K562 (cell line): ENCODE data around the gene FAM167B. TPM values are rescaled to one million over a fixed set of nuclear protein-coding genes. Genes with fewer than 3 reads are reported as not detected.
A peak's percentile ranks its signal among the peaks of the same experiment; 100 is the strongest.

Experiments used
- CC2D1A ChIP-seq: fragments of 450-650 bp; IDR thresholded peaks from 2 replicates; pipeline ENCODE4 v1.6.1; 2017; ENCODE audit warnings: mild to moderate bottlenecking
- COPS2 ChIP-seq: fragments of 450-650 bp; conservative IDR thresholded peaks from 2 replicates; pipeline ENCODE4 v1.6.1; 2016; ENCODE audit warnings: mild to moderate bottlenecking, moderate library complexity
- CREB5 ChIP-seq: fragments of 250-450 bp; sonication (Bioruptor Pico); IDR thresholded peaks from 2 replicates; pipeline ENCODE4 v1.5.0; 2020; ENCODE audit warnings: mild to moderate bottlenecking
- E2F8 ChIP-seq: fragments of 450-650 bp; IDR thresholded peaks from 2 replicates; pipeline ENCODE4 v1.7.1; 2018; ENCODE audit warnings: mild to moderate bottlenecking, low read depth; ENCODE audit not compliant: partially characterized antibody
- HDAC3 ChIP-seq: fragments of 450-650 bp; IDR thresholded peaks from 2 replicates; pipeline ENCODE4 v1.6.1; 2018; ENCODE audit warnings: borderline replicate concordance, mild to moderate bottlenecking, moderate library complexity; ENCODE audit not compliant: partially characterized antibody
- HMG20A ChIP-seq: fragments of 450-650 bp; formaldehyde crosslinking; conservative IDR thresholded peaks from 2 replicates; pipeline ENCODE4 v1.4.0; 2020; ENCODE audit warnings: mild to moderate bottlenecking, mixed read lengths
- ILF3 ChIP-seq: fragments of 450-650 bp; IDR thresholded peaks from 2 replicates; pipeline ENCODE4 v1.6.1; 2018; ENCODE audit warnings: antibody characterized with exemption, mild to moderate bottlenecking, moderate library complexity, borderline replicate concordance
- IRF2 ChIP-seq: sonication (generic); formaldehyde crosslinking; IDR thresholded peaks from 2 replicates; pipeline ENCODE4 v1.8.1; 2022; ENCODE audit warnings: mild to moderate bottlenecking, missing genetic modification reagents
- MTA1 ChIP-seq: fragments of 450-650 bp; IDR thresholded peaks from 2 replicates; pipeline ENCODE4 v1.6.1; 2017; ENCODE audit warnings: borderline replicate concordance
- TEAD1 ChIP-seq, 2 experiments: fragments of 450-650 bp in 1 of 2; sonication (generic) in 1 of 2; formaldehyde crosslinking; IDR thresholded peaks; 2 replicates each; pipeline versions ENCODE4 v1.4.0 to v1.8.0; 2020 to 2022; ENCODE audit warnings: mild to moderate bottlenecking in 2 of 2, missing genetic modification reagents in 1 of 2
- THRB ChIP-seq: fragments of 450-650 bp; formaldehyde crosslinking; conservative IDR thresholded peaks from 2 replicates; pipeline ENCODE4 v1.4.0; 2022; ENCODE audit warnings: mild to moderate bottlenecking, missing genetic modification characterization
- ZFPM2 ChIP-seq: fragments of 250-450 bp; sonication (Bioruptor Pico); IDR thresholded peaks from 2 replicates; pipeline ENCODE4 v1.5.1; 2022; ENCODE audit warnings: mild to moderate bottlenecking
- ZMIZ1 ChIP-seq, 2 experiments: fragments of 150-350 bp in 1 of 2; IDR thresholded peaks; 2 replicates each; pipeline ENCODE4 v1.6.1; 2012 to 2016; ENCODE audit warnings: low read depth in 2 of 2, low read length in 2 of 2, mild to moderate bottlenecking in 1 of 2, moderate library complexity in 1 of 2
- ZNF695 ChIP-seq: fragments of 450-650 bp; formaldehyde crosslinking; IDR thresholded peaks from 2 replicates; pipeline ENCODE4 v1.4.0; 2020; ENCODE audit warnings: mild to moderate bottlenecking, moderate library complexity
- ZNF740 ChIP-seq, 3 experiments: fragments of 200-800 bp in 1 of 3; sonication (Bioruptor generic) in 1 of 3; sonication (generic) in 1 of 3; formaldehyde crosslinking in 1 of 3; IDR thresholded peaks; 2 replicates each; pipeline versions ENCODE4 v1.6.1 to v1.8.0; 2016 to 2022; ENCODE audit warnings: mild to moderate bottlenecking in 2 of 3, missing compliant biosample characterization in 2 of 3, missing genetic modification characterization in 2 of 3, missing genetic modification reagents in 1 of 3
- polyA plus RNA-seq, 8 experiments: library from polyadenylated mRNA; depleted of rRNA in 4 of 8; stranded (reverse) in 5 of 8; unstranded in 3 of 8; fragments of >200 nt; fragmentation: Nextera tagmentation in 2 of 8; fragmentation: Illumina TruSeq in 1 of 8; extraction: Ambion mirVana in 2 of 8; extraction: Trizol in 1 of 8; gene quantifications; 2 replicates each; pipeline versions ENCODE4 v1.2.1 to v1.2.3, GENCODE V29; 2011 to 2014; ENCODE audit warnings: inconsistent platforms in 1 of 8, missing spikeins in 1 of 8
- total RNA-seq, 7 experiments: library from RNA; depleted of rRNA in 6 of 7; stranded (reverse); fragments of >200 nt in 6 of 7; fragmentation: Illumina TruSeq in 2 of 7; extraction: Trizol in 2 of 7; gene quantifications; 2 replicates each; pipeline versions ENCODE4 v1.2.1 to v1.2.3, GENCODE V29; 2011 to 2021; ENCODE audit warnings: low replicate concordance in 1 of 7

FAM167B gene
- total and polyA plus RNA-seq, 9 of the 15 experiments (the other 6 are each of a cell fraction or from before 2014, with no cell fraction given) = not detected

- TF ChIP-seq ZNF740 (CRISPR knock-in tag; IDR thresholded peaks at IDR 0.05) (no peak), ZNF740 (tag; IDR thresholded peaks at IDR 0.05) (0 out of 4 replicates have a peak, but pooled peaks of 1 of the 2 experiments have one; percentile 17), ZFPM2 (CRISPR knock-in tag) (no peak), CREB5 (CRISPR knock-in tag) (no peak), THRB (CRISPR knock-in tag) (no peak; the same call in 1 of the 2 replicates), HMG20A (CRISPR knock-in tag) (no peak), E2F8 (no peak), COPS2 (no peak), CC2D1A (peak; percentile 75), MTA1 (peak; percentile 69; the same call in 1 of the 2 replicates), TEAD1 (CRISPR knock-in tag; IDR thresholded peaks at IDR 0.05) (0 out of 4 replicates have a peak, but pooled peaks of 1 of the 2 experiments have one; percentile 32), ZNF695 (CRISPR knock-in tag) (no peak), ZMIZ1 (IDR thresholded peaks at IDR 0.05; ENCODE audit: low read depth in 2 of 2, low read length in 2 of 2) (peak in 1 of 2 experiments; percentile 44; a peak in 1 of 4 replicates), ILF3 (no peak), IRF2 (CRISPR knock-in tag) (no peak), HDAC3 (no peak)
These were observed 1.2 kb downstream of the FAM167B start (continued) for GRCh38 chr1:32247983-32248889.
